ENCODE measurements around the gene NME9.

Gene NME9

GRCh38 chr3:138300647-138301046 lies 29.0 kb downstream of the NME9 start:
- no peak for TF ChIP-seq CTCF (IDR thresholded peaks at IDR 0.05; ENCODE audit: insufficient read depth, missing control alignments)
- DNase-seq (ENCODE audit: insufficient read length, low spot score) (no peak), FAIRE-seq (no peak)

- TF ChIP-seq CTCF (IDR thresholded peaks at IDR 0.05; ENCODE audit: insufficient read depth, missing control alignments), result no peak
- FAIRE-seq (no peak), DNase-seq (ENCODE audit: insufficient read length, low spot score) (no peak)
Measured at GRCh38 chr3:138297876-138298275, 31.8 kb downstream of the NME9 start.

GRCh38 chr3:138297059-138297607 lies 32.5 kb downstream of the NME9 start:
- DNase-seq (ENCODE audit: insufficient read length, low spot score), result no peak
- no peak for FAIRE-seq
- TF ChIP-seq CTCF (IDR thresholded peaks at IDR 0.05; ENCODE audit: insufficient read depth, missing control alignments), result no peak

GRCh38 chr3:138296639-138297038 lies 33.0 kb downstream of the NME9 start:
- no peak for FAIRE-seq
- no peak for TF ChIP-seq CTCF (IDR thresholded peaks at IDR 0.05; ENCODE audit: insufficient read depth, missing control alignments)
- no peak for DNase-seq (ENCODE audit: insufficient read length, low spot score)

GRCh38 chr3:138289701-138290100 lies 40.0 kb downstream of the NME9 start:
- FAIRE-seq (no peak), DNase-seq (ENCODE audit: insufficient read length, low spot score) (no peak)
- no peak for TF ChIP-seq CTCF (IDR thresholded peaks at IDR 0.05; ENCODE audit: insufficient read depth, missing control alignments)

GRCh38 chr3:138289260-138289659 lies 40.4 kb downstream of the NME9 start:
- no peak for FAIRE-seq
- no peak for DNase-seq (ENCODE audit: insufficient read length, low spot score)
- no peak for TF ChIP-seq CTCF (IDR thresholded peaks at IDR 0.05; ENCODE audit: insufficient read depth, missing control alignments)

GRCh38 chr3:138284957-138285477 lies 44.6 kb downstream of the NME9 start:
- peak; percentile 19 for TF ChIP-seq CTCF (IDR thresholded peaks at IDR 0.05; ENCODE audit: insufficient read depth, missing control alignments)
- no peak for DNase-seq (ENCODE audit: insufficient read length, low spot score)
- no peak for FAIRE-seq
